H9 (cell line): ENCODE measurements around the gene ERI3. TPM values are rescaled to one million over a fixed set of nuclear protein-coding genes. Genes with fewer than 3 reads are reported as not detected.

Experiments
- DNase-seq: peaks from one replicate; pipeline ENCODE4 v3.0.0-alpha.2; 2017
- H2AFZ ChIP-seq: one replicate; pipeline ENCODE4 v1.6.1; 2013; ENCODE audit warnings: mild to moderate bottlenecking, low read length, control low read depth, moderate library complexity
- H2AK5ac ChIP-seq: 2 replicates; pipeline ENCODE4 v1.6.1; 2013; ENCODE audit warnings: low read length, control low read depth, mixed read lengths; ENCODE audit not compliant: insufficient read length
- H2BK120ac ChIP-seq: one replicate; pipeline ENCODE4 v1.6.1; 2013; ENCODE audit warnings: low read depth, mild to moderate bottlenecking, low read length, control low read depth, inconsistent platforms; ENCODE audit not compliant: poor library complexity, severe bottlenecking
- H2BK12ac ChIP-seq: 2 replicates; pipeline ENCODE4 v1.6.1; 2013; ENCODE audit warnings: low read length, control low read depth, mixed read lengths, low read depth; ENCODE audit not compliant: insufficient read length
- H2BK15ac ChIP-seq: 2 replicates; pipeline ENCODE4 v1.6.1; 2013; ENCODE audit warnings: low read depth, low read length, control low read depth
- H2BK20ac ChIP-seq: one replicate; pipeline ENCODE4 v1.6.1; 2013; ENCODE audit warnings: low read depth, mild to moderate bottlenecking, low read length, control low read depth, inconsistent platforms; ENCODE audit not compliant: poor library complexity, severe bottlenecking
- H2BK5ac ChIP-seq: 2 replicates; pipeline ENCODE4 v1.6.1; 2013; ENCODE audit warnings: low read length, control low read depth, mixed read lengths; ENCODE audit not compliant: insufficient read length
- H3K14ac ChIP-seq: 2 replicates; pipeline ENCODE4 v1.6.1; 2013; ENCODE audit warnings: low read length, control low read depth; ENCODE audit not compliant: insufficient read depth
- H3K18ac ChIP-seq: 2 replicates; pipeline ENCODE4 v1.6.1; 2013; ENCODE audit warnings: low read depth, mild to moderate bottlenecking, mixed read lengths, low read length, control low read depth; ENCODE audit not compliant: insufficient read length
- H3K23ac ChIP-seq: 2 replicates; pipeline ENCODE4 v1.6.1; 2013; ENCODE audit warnings: low read length, control low read depth, mixed read lengths, low read depth; ENCODE audit not compliant: insufficient read length
- H3K23me2 ChIP-seq: 2 replicates; pipeline ENCODE4 v1.6.1; 2013; ENCODE audit warnings: low read depth, mild to moderate bottlenecking, mixed read lengths, low read length, control low read depth; ENCODE audit not compliant: insufficient read length, poor library complexity, severe bottlenecking
- H3K27ac ChIP-seq: 2 replicates; pipeline ENCODE4 v1.5.1; 2013; ENCODE audit warnings: low read length, control low read depth, mixed read lengths, low read depth; ENCODE audit not compliant: insufficient read length
- H3K27me3 ChIP-seq: 2 replicates; pipeline ENCODE4 v1.6.1; 2013; ENCODE audit warnings: low read length, control low read depth, inconsistent platforms; ENCODE audit not compliant: insufficient read depth
- H3K4ac ChIP-seq: 2 replicates; pipeline ENCODE4 v1.6.1; 2013; ENCODE audit warnings: low read depth, mild to moderate bottlenecking, control low read depth, inconsistent platforms, low read length, moderate library complexity
- H3K4me1 ChIP-seq: 2 replicates; pipeline ENCODE4 v1.6.1; 2013; ENCODE audit warnings: low read length, control low read depth, inconsistent platforms; ENCODE audit not compliant: insufficient read depth
- H3K4me2 ChIP-seq: 2 replicates; pipeline ENCODE4 v1.6.1; 2013; ENCODE audit warnings: low read length, control low read depth, mixed read lengths; ENCODE audit not compliant: insufficient read length, insufficient read depth
- H3K56ac ChIP-seq: 2 replicates; pipeline ENCODE4 v1.6.1; 2013; ENCODE audit warnings: low read depth, mild to moderate bottlenecking, mixed read lengths, low read length, control low read depth; ENCODE audit not compliant: insufficient read length
- H3K79me1 ChIP-seq: 2 replicates; pipeline ENCODE4 v1.6.1; 2013; ENCODE audit warnings: low read depth, mild to moderate bottlenecking, moderate library complexity, low read length, control low read depth, inconsistent platforms; ENCODE audit not compliant: insufficient read depth, poor library complexity, severe bottlenecking
- H3K79me2 ChIP-seq: 2 replicates; pipeline ENCODE4 v1.6.1; 2013; ENCODE audit warnings: low read length, control low read depth, inconsistent platforms; ENCODE audit not compliant: insufficient read depth
- H3K9ac ChIP-seq: 2 replicates; pipeline ENCODE4 v1.6.1; 2013; ENCODE audit warnings: low read length, control low read depth, mixed read lengths; ENCODE audit not compliant: insufficient read length; ENCODE audit errors: extremely low read depth
- H3K9me3 ChIP-seq: one replicate; pipeline ENCODE4 v1.6.1; 2013; ENCODE audit warnings: low read depth, low read length, inconsistent platforms; ENCODE audit not compliant: control insufficient read depth
- H3T11ph ChIP-seq: one replicate; pipeline ENCODE4 v1.6.1; 2013; ENCODE audit warnings: mild to moderate bottlenecking, low read length, control low read depth, inconsistent platforms
- H4K20me1 ChIP-seq: one replicate; pipeline ENCODE4 v1.6.1; 2013; ENCODE audit not compliant: control insufficient read depth, insufficient read length, insufficient read depth
- H4K5ac ChIP-seq: 2 replicates; pipeline ENCODE4 v1.6.1; 2013; ENCODE audit warnings: low read depth, mild to moderate bottlenecking, mixed read lengths, low read length, control low read depth; ENCODE audit not compliant: insufficient read length
- H4K8ac ChIP-seq: replicated peaks from 2 replicates; pipeline ENCODE4 v1.6.1; 2013; ENCODE audit warnings: low read length, control low read depth, mixed read lengths, low read depth; ENCODE audit not compliant: insufficient read length
- H4K91ac ChIP-seq: 2 replicates; pipeline ENCODE4 v1.6.1; 2013; ENCODE audit warnings: low read depth, mild to moderate bottlenecking, moderate library complexity, mixed read lengths, low read length, control low read depth; ENCODE audit not compliant: insufficient read length
- H3K27ac Mint-ChIP-seq, 3 experiments: 2 replicates in 2 of 3; 3 replicates in 1 of 3; pipeline ENCODE4 v1.8.0; 2020 to 2021; ENCODE audit warnings: mixed read lengths in 3 of 3, mild to moderate bottlenecking in 1 of 3, moderate library complexity in 1 of 3
- H3K27me3 Mint-ChIP-seq: 2 replicates; pipeline ENCODE4 v1.8.0; 2021; ENCODE audit warnings: low read depth, mild to moderate bottlenecking, moderate library complexity, mixed read lengths
- H3K36me3 Mint-ChIP-seq, 3 experiments: 2 replicates in 2 of 3; 3 replicates in 1 of 3; pipeline ENCODE4 v1.8.0; 2020 to 2021; ENCODE audit warnings: low read depth in 3 of 3, mixed read lengths in 3 of 3; ENCODE audit not compliant: insufficient read depth in 1 of 3
- H3K4me1 Mint-ChIP-seq, 2 experiments: 2 replicates each; pipeline ENCODE4 v1.8.0; 2020; ENCODE audit warnings: mixed read lengths in 2 of 2
- H3K4me3 Mint-ChIP-seq, 2 experiments: 2 replicates in 1 of 2; 3 replicates in 1 of 2; pipeline ENCODE4 v1.8.0; 2020 to 2021; ENCODE audit warnings: mild to moderate bottlenecking in 2 of 2, mixed read lengths in 2 of 2, moderate library complexity in 1 of 2
- H3K9me3 Mint-ChIP-seq, 2 experiments: 2 replicates in 1 of 2; 3 replicates in 1 of 2; pipeline ENCODE4 v1.8.0; 2020; ENCODE audit warnings: mild to moderate bottlenecking in 2 of 2, mixed read lengths in 2 of 2, moderate library complexity in 1 of 2
- CTCF ChIP-seq: fragments of 200-600 bp; sonication (generic); conservative IDR thresholded peaks from 3 replicates; pipeline ENCODE4 v1.8.0; 2021; ENCODE audit warnings: antibody characterized with exemption, mild to moderate bottlenecking
- WGBS: extraction: QIAGEN DNeasy Blood & Tissue Kit; methylation state at CpG from one replicate; pipeline ENCODE4 v1.1.7; 2013; ENCODE audit warnings: missing lambda C conversion rate, low lambda C conversion rate, mixed read lengths; ENCODE audit not compliant: insufficient read length; ENCODE audit errors: extremely low coverage; 5-methylcytosine and 5-hydroxymethylcytosine counted together
- total RNA-seq: library from RNA; stranded (reverse); gene quantifications from 2 replicates; pipeline ENCODE4 v1.2.1, GENCODE V29; 2021

Gene ERI3
- total RNA-seq, 1 experiment from 2014 or later = 61.6 TPM

DNA sequence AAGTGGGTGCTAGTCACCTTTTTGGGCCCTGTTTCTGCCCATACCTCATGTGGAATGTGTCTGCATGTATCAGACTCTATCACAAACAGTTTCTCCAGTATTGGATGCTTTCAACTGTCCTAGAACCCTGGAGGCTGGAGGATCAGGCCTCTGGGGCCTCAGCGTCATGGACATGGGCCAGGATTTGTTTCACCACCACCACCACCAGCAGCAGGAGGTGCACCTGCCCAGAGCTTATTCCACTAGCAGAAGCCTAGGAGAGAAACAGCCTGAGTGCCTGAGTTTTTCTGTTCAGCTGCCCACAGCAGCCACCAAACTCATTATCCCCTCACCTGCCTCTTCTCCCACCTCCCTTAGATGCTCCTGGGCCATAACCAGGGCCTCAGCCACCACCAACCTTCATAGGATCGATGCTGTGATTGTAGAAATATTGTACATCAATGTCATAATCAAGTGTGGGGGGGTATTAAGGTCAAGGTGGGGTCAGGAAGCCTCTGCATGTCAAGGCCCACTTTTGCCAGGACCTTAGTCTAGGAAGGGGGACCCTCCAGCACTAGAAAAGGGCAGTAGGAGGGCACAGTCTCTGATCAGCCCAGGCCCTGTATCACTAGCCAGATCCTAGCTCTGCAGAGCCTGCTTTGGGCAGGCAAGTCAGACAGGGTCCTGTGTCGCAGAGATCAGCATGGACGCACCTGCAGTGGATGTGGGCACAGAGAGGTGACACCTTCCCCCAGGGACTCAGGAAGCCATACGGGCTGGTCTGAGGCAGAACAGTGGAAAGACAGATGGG lies 132.5 kb downstream of the ERI3 start:
- peaks cover 19% of the 10 kb centered on the region for H3K9me3 ChIP-seq
- H2BK15ac ChIP-seq = no peak overlapping the region
- Mint-ChIP-seq H3K27ac (no peak overlapping the region), H3K36me3 (peaks cover 37 to 65% (median 61%) of the 10 kb centered on the region in 3 experiments), H3K27me3 (peaks cover 7% of the 10 kb centered on the region), H3K4me3 (no peak overlapping the region), H3K9me3 (peaks cover 21 to 24% of the 10 kb centered on the region in 2 experiments), H3K4me1 (no peaks in the 10 kb centered on the region)
- H3K18ac ChIP-seq = no peak overlapping the region
- no peaks in the 10 kb centered on the region for H3K79me1 ChIP-seq
- TF ChIP-seq CTCF = no peak
- no peak overlapping the region for H3K23ac ChIP-seq
- no peak overlapping the region for H3K4ac ChIP-seq
- no peak overlapping the region for H3K27ac ChIP-seq
- no peak overlapping the region; the same call in 1 of the 2 replicates for H3K14ac ChIP-seq
- no peaks in the 10 kb centered on the region for H3K4me1 ChIP-seq
- H4K5ac ChIP-seq = no peak overlapping the region
- H3K9ac ChIP-seq = no peak overlapping the region
- no peak overlapping the region for H2BK20ac ChIP-seq
- no peak overlapping the region for H4K91ac ChIP-seq
- no peak for DNase-seq
- H2BK5ac ChIP-seq = no peak overlapping the region
- no peak overlapping the region for H2AFZ ChIP-seq
- H4K8ac ChIP-seq = no peak overlapping the region
- H3K23me2 ChIP-seq = no peaks in the 10 kb centered on the region
- H2AK5ac ChIP-seq = no peak overlapping the region
- no peak overlapping the region for H2BK120ac ChIP-seq
- no peaks in the 10 kb centered on the region for H4K20me1 ChIP-seq
- H2BK12ac ChIP-seq = no peak overlapping the region
- H3K27me3 ChIP-seq = no peaks in the 10 kb centered on the region
- WGBS = no CpG with 5 or more reads among the region's 5 CpGs
- no peaks in the 10 kb centered on the region for H3K79me2 ChIP-seq
- no peak overlapping the region for H3K56ac ChIP-seq
- H3K4me2 ChIP-seq = no peak overlapping the region
- H3T11ph ChIP-seq = no peak overlapping the region
